Heart right ventricle (tissue), 16 donors: ENCODE data around the gene ADK. TPM values are rescaled to one million over a fixed set of nuclear protein-coding genes. Genes with fewer than 3 reads are reported as not detected.

Experiments used
- ATAC-seq, 8 donors: fragments of 200-7000 bp; cut with Tn5 transposase; one replicate each; pipeline ENCODE4 v1.9.1; 2020; ENCODE audit warnings: mild to moderate bottlenecking in 8 of 8, moderate library complexity in 8 of 8, moderate number of reproducible peaks in 1 of 8
- DNase-seq, 2 donors: peaks; one replicate each; pipeline ENCODE4 v3.0.0-alpha.2; 2020
- H3K27ac ChIP-seq, 10 donors: fragments of 200-600 bp; sonication (generic) in 2 of 10; one replicate each; pipeline versions ENCODE4 v1.5.0 to v1.8.0; 2020 to 2022; ENCODE audit warnings: mild to moderate bottlenecking in 3 of 10
- H3K27me3 ChIP-seq, 7 donors: fragments of 200-600 bp; one replicate each; pipeline ENCODE4 v1.8.0; 2021 to 2022; ENCODE audit warnings: mild to moderate bottlenecking in 2 of 7
- H3K36me3 ChIP-seq, 9 donors: fragments of 200-600 bp; sonication (generic) in 1 of 9; one replicate each; pipeline versions ENCODE4 v1.5.0 to v1.8.0; 2020 to 2022; ENCODE audit warnings: mild to moderate bottlenecking in 2 of 9
- H3K4me1 ChIP-seq, 9 donors: fragments of 200-600 bp; sonication (generic) in 1 of 9; one replicate each; pipeline versions ENCODE4 v1.5.0 to v1.8.0; 2020 to 2022; ENCODE audit warnings: mild to moderate bottlenecking in 4 of 9
- H3K4me3 ChIP-seq, 10 donors: fragments of 200-600 bp; sonication (generic) in 2 of 10; one replicate each; pipeline versions ENCODE4 v1.5.0 to v1.8.0; 2020 to 2022; ENCODE audit warnings: mild to moderate bottlenecking in 7 of 10, moderate library complexity in 2 of 10
- H3K9me3 ChIP-seq, 11 donors: fragments of 200-600 bp in 10 of 11; sonication (generic) in 2 of 11; one replicate each; pipeline versions ENCODE4 v1.5.0 to v1.8.0; 2013 to 2022; ENCODE audit warnings: mild to moderate bottlenecking in 2 of 11, control low read depth in 1 of 11, moderate library complexity in 1 of 11
- WGBS, 2 donors: extraction: QIAGEN DNeasy Blood & Tissue Kit; methylation state at CpG; one replicate each; pipeline ENCODE4 v1.1.7; 2013; ENCODE audit warnings: inconsistent platforms in 1 of 2; 5-methylcytosine and 5-hydroxymethylcytosine counted together
- intact Hi-C, 10 donors: fragments of 100-400 bp; cut with DNase I; formaldehyde crosslinking; loops; one replicate each; pipeline versions ENCODE4 v1.11.1 to v1.14.2; 2022
- polyA plus RNA-seq, 2 donors: library from polyadenylated mRNA; stranded (reverse); fragments of 200-250 nt; gene quantifications; one replicate each; pipeline ENCODE4 v1.2.3, GENCODE V29; 2013
- total RNA-seq, 10 donors: library from RNA; stranded (reverse); fragmentation: NEBNext Ultra II Directional in 3 of 10; extraction: Animal tissue kit (Norgen Biotek cat#: 25700) in 3 of 10; gene quantifications; one replicate each; pipeline versions ENCODE4 v1.2.1 to v1.2.4, GENCODE V29; 2021 to 2023
- TF ChIP-seq, protein P1 (sequence below), 9 donors: fragments of 200-600 bp; sonication (generic) in 2 of 9; IDR thresholded peaks; one replicate each; pipeline versions ENCODE4 v1.5.0 to v1.8.0; 2021 to 2022; ENCODE audit warnings: antibody characterized with exemption in 9 of 9, mild to moderate bottlenecking in 5 of 9, moderate library complexity in 1 of 9
- donor health status: Arrhythmogenic right ventricular cardiomyopathy.
- donor health status: ischemic (EF 13 %, LVEDD 7.1; RV severe dilation, severe dysfunction).
- donor health status: healthy with polysubstance abuse.
- donor health status: DM: no; HTN: yes; CAD: no.
- donor health status: DM: no; HTN: no; CAD: no.
- donor health status: ischemic (EF 25% LVEDD 6.9; RV normal size, moderate dysfunction).
- donor health status: ischemic (EF 25% LVEDD 5.7; RV mildly dilated, moderate dysfunction).
- donor health status: healthy.
- donor health status: DM: yes; HTN: yes; CAD: no.
- donor health status: Ischemic cardiomyopathy.
- donor health status: ischemic (EF 35%, LVEDD 5.7; RV mildly dilated, moderate dysfunction).
- donor health status: nonischemic (EF 11% LVEDD 7.7; RV severe dilation, severe dysfunction).
- donor health status: DM: yes; HTN: yes; CAD: no.
- donor health status: PGD.
- donor health status: ischemic (EF 29% LVEDD 5.4; RV normal size, mild dysfunction).
- donor health status: nonischemic (EF 23%, LVEDD 6.1; RV moderate dilation, normal function).

Gene ADK
- total and polyA plus RNA-seq, 12 donors: 13.0 to 50.0 (median 39.1) TPM

DNA sequence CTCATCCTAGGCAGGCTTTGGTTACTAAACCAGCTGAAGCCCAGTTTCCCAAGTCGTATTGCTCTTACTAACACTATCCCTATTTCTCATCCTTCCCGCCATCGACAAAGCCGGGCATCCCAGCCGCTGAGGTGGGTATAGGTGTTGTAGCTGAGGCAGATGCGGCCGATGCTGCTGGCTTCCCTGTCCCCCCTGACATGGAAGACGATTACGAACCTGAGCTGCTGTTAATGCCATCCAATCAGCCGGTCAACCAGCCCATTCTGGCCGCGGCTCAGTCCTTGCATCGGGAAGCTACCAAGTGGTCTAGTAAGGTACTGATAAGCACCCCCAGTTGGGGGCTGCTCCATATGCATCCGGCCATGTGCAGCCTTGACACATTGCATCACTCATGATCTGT lies 39.2 kb upstream of the ADK start:
- H3K9me3 ChIP-seq: no peaks in the 10 kb centered on the region
- H3K4me3 ChIP-seq: no peak overlapping the region
- no peak for DNase-seq
- H3K4me1 ChIP-seq: peaks cover 0 to 29% (median 8%) of the 10 kb centered on the region in 9 donors
- no peaks in the 10 kb centered on the region for H3K27me3 ChIP-seq
- 96% methylated on average over 14 of the region's 14 CpGs for WGBS, 2 donors
- intact Hi-C loops: no loop called here
- H3K36me3 ChIP-seq: peaks cover under 1 to 100% (median 89%) of the 10 kb centered on the region in 9 donors
- H3K27ac ChIP-seq: no peak overlapping the region
- TF ChIP-seq, protein P1, sequence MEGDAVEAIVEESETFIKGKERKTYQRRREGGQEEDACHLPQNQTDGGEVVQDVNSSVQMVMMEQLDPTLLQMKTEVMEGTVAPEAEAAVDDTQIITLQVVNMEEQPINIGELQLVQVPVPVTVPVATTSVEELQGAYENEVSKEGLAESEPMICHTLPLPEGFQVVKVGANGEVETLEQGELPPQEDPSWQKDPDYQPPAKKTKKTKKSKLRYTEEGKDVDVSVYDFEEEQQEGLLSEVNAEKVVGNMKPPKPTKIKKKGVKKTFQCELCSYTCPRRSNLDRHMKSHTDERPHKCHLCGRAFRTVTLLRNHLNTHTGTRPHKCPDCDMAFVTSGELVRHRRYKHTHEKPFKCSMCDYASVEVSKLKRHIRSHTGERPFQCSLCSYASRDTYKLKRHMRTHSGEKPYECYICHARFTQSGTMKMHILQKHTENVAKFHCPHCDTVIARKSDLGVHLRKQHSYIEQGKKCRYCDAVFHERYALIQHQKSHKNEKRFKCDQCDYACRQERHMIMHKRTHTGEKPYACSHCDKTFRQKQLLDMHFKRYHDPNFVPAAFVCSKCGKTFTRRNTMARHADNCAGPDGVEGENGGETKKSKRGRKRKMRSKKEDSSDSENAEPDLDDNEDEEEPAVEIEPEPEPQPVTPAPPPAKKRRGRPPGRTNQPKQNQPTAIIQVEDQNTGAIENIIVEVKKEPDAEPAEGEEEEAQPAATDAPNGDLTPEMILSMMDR (IDR thresholded peaks at IDR 0.05): no peak
- no peak for ATAC-seq

DNA sequence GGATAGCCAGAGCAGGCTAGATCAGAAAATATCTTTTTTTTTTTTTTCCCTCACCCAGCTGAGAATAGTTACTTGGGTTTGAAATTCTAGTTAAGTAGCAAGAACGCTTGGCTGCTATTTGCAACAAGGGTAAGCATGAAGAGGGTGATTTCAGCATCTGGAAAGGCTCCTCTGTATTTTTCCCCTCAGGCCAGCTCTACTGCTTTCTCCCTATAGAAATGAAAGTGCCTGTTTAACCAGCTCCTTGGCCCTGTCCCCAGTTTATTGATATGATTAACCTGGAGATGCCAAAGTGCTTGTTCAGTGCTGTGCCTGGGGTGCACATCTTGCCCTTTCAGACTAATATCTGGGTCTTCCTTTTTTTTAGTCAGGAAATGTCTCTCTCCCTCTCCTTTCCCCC lies 37.5 kb upstream of the ADK start:
- ATAC-seq: peak in 1 of 8 donors; percentile 26
- Histone ChIP-seq H3K36me3 (peaks cover 0 to 100% (median 89%) of the 10 kb centered on the region in 9 donors), H3K27me3 (no peaks in the 10 kb centered on the region), H3K4me1 (peaks cover 0 to 36% (median 8%) of the 10 kb centered on the region in 9 donors), H3K9me3 (no peaks in the 10 kb centered on the region), H3K4me3 (no peak overlapping the region), H3K27ac (peak overlapping the region in 3 of 10 donors; percentile 22 to 58 (median 39))
- intact Hi-C loops: no loop called here
- TF ChIP-seq, protein P1 (IDR thresholded peaks at IDR 0.05): no peak
- DNase-seq: no peak
- 71% methylated on average over 1 of the region's 1 CpG for WGBS, 2 donors

DNA sequence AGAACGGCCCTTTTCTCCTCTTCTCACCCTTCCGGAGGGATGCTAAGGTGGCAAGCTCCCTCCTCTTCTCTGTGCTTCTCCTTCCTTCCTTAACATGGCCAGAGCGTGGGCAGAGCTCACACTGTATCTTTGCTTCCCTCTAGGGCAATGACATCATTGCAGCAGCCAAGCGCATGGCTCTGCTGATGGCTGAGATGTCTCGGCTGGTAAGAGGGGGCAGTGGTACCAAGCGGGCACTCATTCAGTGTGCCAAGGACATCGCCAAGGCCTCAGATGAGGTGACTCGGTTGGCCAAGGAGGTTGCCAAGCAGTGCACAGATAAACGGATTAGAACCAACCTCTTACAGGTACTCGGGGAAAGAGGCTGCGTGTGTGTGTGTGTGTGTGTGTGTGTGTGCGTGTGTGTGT lies 37.0 kb upstream of the ADK start:
- peaks cover 0 to 41% (median 13%) of the 10 kb centered on the region in 9 donors for H3K4me1 ChIP-seq
- 73 to 75% methylated on average over 12 of the region's 12 CpGs for WGBS, 2 donors
- TF ChIP-seq, protein P1 (IDR thresholded peaks at IDR 0.05): no peak
- intact Hi-C loops: no loop called here
- DNase-seq (no peak), ATAC-seq (peak in 7 of 8 donors; percentile 37 to 55 (median 43))
- H3K27me3 ChIP-seq: no peaks in the 10 kb centered on the region
- H3K27ac ChIP-seq: peak overlapping the region in 3 of 10 donors; percentile 22 to 58 (median 39)
- H3K4me3 ChIP-seq: no peak overlapping the region
- H3K9me3 ChIP-seq: no peaks in the 10 kb centered on the region
- peaks cover 0 to 100% (median 88%) of the 10 kb centered on the region in 9 donors for H3K36me3 ChIP-seq

DNA sequence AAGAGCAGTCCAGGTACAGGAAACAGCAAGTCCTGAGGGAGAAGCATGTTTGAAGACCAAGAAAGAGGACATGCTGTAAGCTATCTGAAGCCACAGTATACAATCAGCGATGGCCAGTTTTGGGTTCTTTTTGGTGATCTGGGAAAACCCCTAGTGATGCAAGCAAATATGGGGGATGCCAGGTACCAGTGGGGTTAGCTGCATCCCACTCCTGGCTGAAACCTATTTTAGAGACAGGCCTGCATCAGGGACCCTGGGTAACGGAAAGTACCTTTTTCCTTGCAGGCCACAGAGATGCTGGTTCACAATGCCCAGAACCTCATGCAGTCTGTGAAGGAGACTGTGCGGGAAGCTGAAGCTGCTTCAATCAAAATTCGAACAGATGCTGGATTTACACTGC lies 33.3 kb upstream of the ADK start:
- 93 to 95% methylated on average over 4 of the region's 4 CpGs for WGBS, 2 donors
- Histone ChIP-seq H3K4me1 (peaks cover 0 to 40% (median 23%) of the 10 kb centered on the region in 9 donors), H3K9me3 (no peaks in the 10 kb centered on the region), H3K36me3 (peaks cover 0 to 100% (median 86%) of the 10 kb centered on the region in 9 donors), H3K27me3 (no peaks in the 10 kb centered on the region), H3K4me3 (no peak overlapping the region), H3K27ac (peak overlapping the region in 1 of 10 donors; percentile 45)
- ATAC-seq: no peak
- intact Hi-C loops: no loop called here
- TF ChIP-seq, protein P1 (IDR thresholded peaks at IDR 0.05): no peak
- DNase-seq: no peak
